Measurements from ENCODE around the gene DSCAML1.

DNA sequence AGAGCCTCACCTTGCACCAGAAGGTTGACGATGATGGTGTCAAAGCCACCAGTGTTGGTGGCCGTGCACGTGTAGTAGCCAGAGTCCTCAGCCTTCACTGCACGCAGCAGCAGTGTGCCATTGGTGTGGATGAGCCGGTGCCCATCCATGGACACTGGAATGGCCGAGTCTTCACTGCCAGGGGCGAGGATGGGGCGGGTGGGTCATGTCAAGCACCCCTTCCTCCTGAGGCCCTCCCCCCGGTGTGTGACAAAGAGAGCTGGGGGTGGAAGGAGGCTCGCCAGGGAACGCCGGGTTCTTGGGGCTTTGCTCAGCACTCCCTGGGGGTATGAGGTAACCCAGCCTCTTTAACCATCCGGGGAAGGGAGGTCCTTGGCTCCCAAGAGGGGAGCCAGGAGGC, 357.8 kb downstream of the DSCAML1 start:
- TF ChIP-seq CTCF (IDR thresholded peaks at IDR 0.05) (no peak), POLR2A (IDR thresholded peaks at IDR 0.05) (no peak), POLR2AphosphoS5 (IDR thresholded peaks at IDR 0.05) (no peak)

All from upper lobe of left lung (tissue), 4 donors.